ENCODE data around the gene ZNF14.
A peak's percentile ranks its signal among the peaks of the same experiment; 100 is the strongest.
"Not testable (repeated sequence)": the region's sequence is repeated elsewhere in the genome, so short reads cannot be mapped to it uniquely, and the experiment has no call there.

The ZNF14 gene

GRCh38 chr19:19686580-19686979 is 46.3 kb downstream of the ZNF14 start:
- DNase-seq = no peak

- DNase-seq = not testable (repeated sequence)
Observed at GRCh38 chr19:19686119-19686518, 46.8 kb downstream of the ZNF14 start.

- DNase-seq = no peak
Observed at GRCh38 chr19:19679176-19680073, 53.5 kb downstream of the ZNF14 start.

GRCh38 chr19:19677579-19677978 is 55.3 kb downstream of the ZNF14 start:
- DNase-seq = no peak

- DNase-seq = no peak
Observed at GRCh38 chr19:19674315-19674714, 58.6 kb downstream of the ZNF14 start.

- no peak for DNase-seq
Observed at GRCh38 chr19:19672816-19673215, 60.1 kb downstream of the ZNF14 start.

GRCh38 chr19:19670070-19670551 is 62.8 kb downstream of the ZNF14 start:
- DNase-seq = no peak

- peak; percentile 93 for DNase-seq
Observed at GRCh38 chr19:19668230-19669012, 64.5 kb downstream of the ZNF14 start, which contains the start of gene ZNF101. TSS of gene ZNF101 (plus strand) at chr19:19668839. CDS start at chr19:19668964, 125 bp downstream.

GRCh38 chr19:19665420-19665948 is 67.4 kb downstream of the ZNF14 start:
- DNase-seq = not testable (repeated sequence)

- peak; percentile 98 for DNase-seq
Observed at GRCh38 chr19:19663256-19664120, 69.4 kb downstream of the ZNF14 start, which contains the start of gene ATP13A1. TSS of gene ATP13A1 (minus strand) at chr19:19663676. CDS start at chr19:19663666, 10 bp downstream.

GRCh38 chr19:19662871-19663255 is 70.0 kb downstream of the ZNF14 start:
- no peak for DNase-seq

GRCh38 chr19:19662344-19662743 is 70.6 kb downstream of the ZNF14 start:
- DNase-seq = no peak

GRCh38 chr19:19661675-19662251 is 71.1 kb downstream of the ZNF14 start:
- DNase-seq = no peak

- DNase-seq = no peak
Observed at GRCh38 chr19:19661141-19661674, 71.7 kb downstream of the ZNF14 start.
